ENCODE results near the gene ABCC4. TPM values are rescaled to one million over a fixed set of nuclear protein-coding genes. Genes with fewer than 3 reads are reported as not detected.

ABCC4 gene
- total and polyA plus RNA-seq, 9 of the 15 experiments (the other 6 are each of a cell fraction or from before 2014, with no cell fraction given) = 9.4 to 46.1 (median 25.4) TPM

DNA sequence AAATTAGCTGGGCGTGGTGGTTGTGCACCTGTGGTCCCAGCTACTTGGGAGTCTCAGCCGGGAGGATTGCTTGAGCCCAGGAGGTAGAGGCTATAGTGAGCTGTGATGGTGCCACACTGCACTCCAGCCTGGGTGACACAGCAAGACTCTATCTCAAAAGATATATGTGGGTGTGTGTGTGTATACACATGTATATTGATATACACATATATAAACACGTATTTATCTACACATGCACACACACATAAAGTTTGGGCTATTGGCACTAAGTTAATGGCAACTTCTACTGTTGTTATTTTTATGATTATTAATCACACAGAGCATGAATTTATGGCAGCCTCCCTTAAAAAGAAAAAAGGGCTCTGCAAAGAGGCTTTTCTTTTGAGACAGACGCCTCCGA, 27.1 kb upstream of the ABCC4 start (continued):
- TF ChIP-seq, protein P1, sequence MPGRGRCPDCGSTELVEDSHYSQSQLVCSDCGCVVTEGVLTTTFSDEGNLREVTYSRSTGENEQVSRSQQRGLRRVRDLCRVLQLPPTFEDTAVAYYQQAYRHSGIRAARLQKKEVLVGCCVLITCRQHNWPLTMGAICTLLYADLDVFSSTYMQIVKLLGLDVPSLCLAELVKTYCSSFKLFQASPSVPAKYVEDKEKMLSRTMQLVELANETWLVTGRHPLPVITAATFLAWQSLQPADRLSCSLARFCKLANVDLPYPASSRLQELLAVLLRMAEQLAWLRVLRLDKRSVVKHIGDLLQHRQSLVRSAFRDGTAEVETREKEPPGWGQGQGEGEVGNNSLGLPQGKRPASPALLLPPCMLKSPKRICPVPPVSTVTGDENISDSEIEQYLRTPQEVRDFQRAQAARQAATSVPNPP (IDR thresholded peaks at IDR 0.05; ENCODE audit: borderline replicate concordance, insufficient read depth, insufficient read length) = no peak
- TF ChIP-seq, protein P2, sequence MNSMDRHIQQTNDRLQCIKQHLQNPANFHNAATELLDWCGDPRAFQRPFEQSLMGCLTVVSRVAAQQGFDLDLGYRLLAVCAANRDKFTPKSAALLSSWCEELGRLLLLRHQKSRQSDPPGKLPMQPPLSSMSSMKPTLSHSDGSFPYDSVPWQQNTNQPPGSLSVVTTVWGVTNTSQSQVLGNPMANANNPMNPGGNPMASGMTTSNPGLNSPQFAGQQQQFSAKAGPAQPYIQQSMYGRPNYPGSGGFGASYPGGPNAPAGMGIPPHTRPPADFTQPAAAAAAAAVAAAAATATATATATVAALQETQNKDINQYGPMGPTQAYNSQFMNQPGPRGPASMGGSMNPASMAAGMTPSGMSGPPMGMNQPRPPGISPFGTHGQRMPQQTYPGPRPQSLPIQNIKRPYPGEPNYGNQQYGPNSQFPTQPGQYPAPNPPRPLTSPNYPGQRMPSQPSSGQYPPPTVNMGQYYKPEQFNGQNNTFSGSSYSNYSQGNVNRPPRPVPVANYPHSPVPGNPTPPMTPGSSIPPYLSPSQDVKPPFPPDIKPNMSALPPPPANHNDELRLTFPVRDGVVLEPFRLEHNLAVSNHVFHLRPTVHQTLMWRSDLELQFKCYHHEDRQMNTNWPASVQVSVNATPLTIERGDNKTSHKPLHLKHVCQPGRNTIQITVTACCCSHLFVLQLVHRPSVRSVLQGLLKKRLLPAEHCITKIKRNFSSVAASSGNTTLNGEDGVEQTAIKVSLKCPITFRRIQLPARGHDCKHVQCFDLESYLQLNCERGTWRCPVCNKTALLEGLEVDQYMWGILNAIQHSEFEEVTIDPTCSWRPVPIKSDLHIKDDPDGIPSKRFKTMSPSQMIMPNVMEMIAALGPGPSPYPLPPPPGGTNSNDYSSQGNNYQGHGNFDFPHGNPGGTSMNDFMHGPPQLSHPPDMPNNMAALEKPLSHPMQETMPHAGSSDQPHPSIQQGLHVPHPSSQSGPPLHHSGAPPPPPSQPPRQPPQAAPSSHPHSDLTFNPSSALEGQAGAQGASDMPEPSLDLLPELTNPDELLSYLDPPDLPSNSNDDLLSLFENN (IDR thresholded peaks at IDR 0.05; ENCODE audit: low read depth in 2 of 2, low read length in 2 of 2) = no peak
- TF ChIP-seq E2F3 (CRISPR knock-in tag; IDR thresholded peaks at IDR 0.05) (no peak), CBFA2T2 (conservative IDR thresholded peaks at IDR 0.05) (no peak), TAL1 (IDR thresholded peaks at IDR 0.05) (no peak), ZBED1 (IDR thresholded peaks at IDR 0.05) (no peak), ZNF165 (CRISPR knock-in tag; IDR thresholded peaks at IDR 0.05; ENCODE audit: borderline replicate concordance) (no peak), SIX5 (IDR thresholded peaks at IDR 0.05; ENCODE audit: borderline replicate concordance in 1 of 2, insufficient read depth in 1 of 2, low read depth in 1 of 2, low read length in 2 of 2) (no peak), ZNF282 (CRISPR knock-in tag; IDR thresholded peaks at IDR 0.05) (no peak), POLR2H (tag; IDR thresholded peaks at IDR 0.05; ENCODE audit: low read depth) (no peak), ETV5 (CRISPR knock-in tag; IDR thresholded peaks at IDR 0.05; ENCODE audit: low read depth) (no peak), HDGF (IDR thresholded peaks at IDR 0.05) (no peak)

All from K562 (cell line).